ENCODE measurements around the gene GYS2. TPM values are rescaled to one million over a fixed set of nuclear protein-coding genes. Genes with fewer than 3 reads are reported as not detected.
A peak's percentile ranks its signal among the peaks of the same experiment; 100 is the strongest.

Gene GYS2
- total and polyA plus RNA-seq, 8 donors: 0.33 TPM; not detected in 7

DNA sequence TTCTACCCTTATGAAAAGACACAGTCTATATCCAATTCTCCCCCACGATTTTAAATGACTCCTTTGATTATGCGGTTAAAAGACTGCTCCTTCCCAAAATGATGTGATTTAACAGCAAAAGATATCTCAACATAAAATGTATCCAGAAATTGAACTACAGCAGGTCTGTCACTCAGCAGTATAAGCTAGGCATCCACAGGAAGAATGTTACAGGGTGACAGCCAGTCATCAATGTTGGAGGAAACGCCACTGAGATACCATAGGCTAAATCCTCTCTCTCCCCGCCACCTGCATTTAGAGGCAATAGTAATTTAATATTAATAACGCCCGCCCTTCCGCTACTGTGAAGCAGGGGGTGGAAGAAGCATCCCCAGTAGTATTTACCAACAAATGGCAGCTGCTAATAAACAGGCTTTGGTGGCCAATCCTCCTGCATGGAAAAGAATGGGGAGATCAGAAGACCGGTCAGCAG lies 103.8 kb downstream of the GYS2 start:
- Histone ChIP-seq H3K27me3 (no peaks in the 10 kb centered on the region), H3K27ac (peak overlapping the region; percentile 68 to 96 (median 87)), H3K9me3 (no peaks in the 10 kb centered on the region), H3K36me3 (peaks cover 5 to 28% (median 27%) of the 10 kb centered on the region in 4 donors), H3K4me1 (peaks cover 24 to 60% (median 43%) of the 10 kb centered on the region in 4 donors), H3K4me3 (peak overlapping the region; percentile 65 to 95 (median 92))
- DNase-seq: no peak
- WGBS, 5 donors: 8 to 11% (median 9%) methylated on average over 8 of the region's 8 CpGs
- TF ChIP-seq EP300 (IDR thresholded peaks at IDR 0.05) (no peak), POLR2A (IDR thresholded peaks at IDR 0.05) (no peak), POLR2AphosphoS5 (IDR thresholded peaks at IDR 0.05) (no peak)
- TF ChIP-seq, protein P1, sequence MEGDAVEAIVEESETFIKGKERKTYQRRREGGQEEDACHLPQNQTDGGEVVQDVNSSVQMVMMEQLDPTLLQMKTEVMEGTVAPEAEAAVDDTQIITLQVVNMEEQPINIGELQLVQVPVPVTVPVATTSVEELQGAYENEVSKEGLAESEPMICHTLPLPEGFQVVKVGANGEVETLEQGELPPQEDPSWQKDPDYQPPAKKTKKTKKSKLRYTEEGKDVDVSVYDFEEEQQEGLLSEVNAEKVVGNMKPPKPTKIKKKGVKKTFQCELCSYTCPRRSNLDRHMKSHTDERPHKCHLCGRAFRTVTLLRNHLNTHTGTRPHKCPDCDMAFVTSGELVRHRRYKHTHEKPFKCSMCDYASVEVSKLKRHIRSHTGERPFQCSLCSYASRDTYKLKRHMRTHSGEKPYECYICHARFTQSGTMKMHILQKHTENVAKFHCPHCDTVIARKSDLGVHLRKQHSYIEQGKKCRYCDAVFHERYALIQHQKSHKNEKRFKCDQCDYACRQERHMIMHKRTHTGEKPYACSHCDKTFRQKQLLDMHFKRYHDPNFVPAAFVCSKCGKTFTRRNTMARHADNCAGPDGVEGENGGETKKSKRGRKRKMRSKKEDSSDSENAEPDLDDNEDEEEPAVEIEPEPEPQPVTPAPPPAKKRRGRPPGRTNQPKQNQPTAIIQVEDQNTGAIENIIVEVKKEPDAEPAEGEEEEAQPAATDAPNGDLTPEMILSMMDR (IDR thresholded peaks at IDR 0.05): no peak
- intact Hi-C loops (cut with DNase I; ENCODE audit: low total_unique reads): no loop called here

DNA sequence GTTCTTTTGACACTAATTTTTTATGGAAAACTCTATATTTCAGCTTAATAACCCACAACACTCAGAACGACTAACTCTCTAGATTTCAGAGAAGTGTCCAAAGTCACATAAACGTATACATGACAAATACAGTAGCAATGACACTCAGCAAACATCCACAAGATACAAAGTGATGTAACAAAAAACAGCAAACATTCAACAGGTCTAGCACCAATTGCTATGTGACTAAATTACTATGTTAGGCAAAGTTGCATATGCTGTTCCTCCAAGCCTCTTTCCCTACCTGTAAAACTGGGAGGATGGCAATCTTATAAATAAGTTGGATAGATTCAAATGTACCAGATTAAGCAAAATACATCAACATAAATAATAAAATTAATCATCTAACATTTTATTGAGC lies 104.9 kb downstream of the GYS2 start:
- intact Hi-C loops (cut with DNase I; ENCODE audit: low total_unique reads): no loop called here

More for the DNA sequence above, 104.9 kb downstream of the GYS2 start:
- no peak for DNase-seq
- Histone ChIP-seq H3K9me3 (no peaks in the 10 kb centered on the region), H3K4me3 (peak overlapping the region in 1 of 4 donors; percentile 95), H3K27ac (no peak overlapping the region), H3K27me3 (no peaks in the 10 kb centered on the region), H3K4me1 (peaks cover 24 to 49% (median 38%) of the 10 kb centered on the region in 4 donors), H3K36me3 (peaks cover 9 to 37% (median 37%) of the 10 kb centered on the region in 4 donors)
- TF ChIP-seq POLR2AphosphoS5 (IDR thresholded peaks at IDR 0.05) (no peak), EP300 (IDR thresholded peaks at IDR 0.05) (no peak), POLR2A (IDR thresholded peaks at IDR 0.05) (no peak)
- TF ChIP-seq, protein P1 (IDR thresholded peaks at IDR 0.05): no peak
- WGBS, 5 donors: 73 to 82% (median 75%) methylated on average over 2 of the region's 2 CpGs

Other genes starting within 250 kb of the GYS2 start
- not detected for gene IAPP, start 231.9 kb downstream of the GYS2 start, total RNA-seq
- gene IAPP, start 231.9 kb downstream of the GYS2 start, polyA plus RNA-seq: 1 to 10 TPM in 1 of 3 donors, under 1 TPM in 1, not detected in 1; 0.15 to 1.2 TPM
- 10 to 100 TPM in 3 of 5 donors, 1 to 10 TPM in 2; 3.5 to 39.1 (median 22.2) TPM for gene PYROXD1, start 167.2 kb downstream of the GYS2 start, total RNA-seq
- gene PYROXD1, start 167.2 kb downstream of the GYS2 start, polyA plus RNA-seq: 10 to 100 TPM; 11.7 to 18.8 (median 13.4) TPM
- gene RECQL, start 103.2 kb downstream of the GYS2 start, total RNA-seq: 10 to 100 TPM in 3 of 5 donors, 1 to 10 TPM in 2; 4.3 to 56.5 (median 18.3) TPM
- gene RECQL, start 103.2 kb downstream of the GYS2 start, polyA plus RNA-seq: 10 to 100 TPM in 2 of 3 donors, 1 to 10 TPM in 1; 9.6 to 12.8 (median 12.5) TPM
- 10 to 100 TPM in 4 of 5 donors, 1 to 10 TPM in 1; 9.3 to 52.1 (median 16.8) TPM for gene GOLT1B, start 103.1 kb downstream of the GYS2 start, total RNA-seq
- gene GOLT1B, start 103.1 kb downstream of the GYS2 start, polyA plus RNA-seq: 10 to 100 TPM; 11.0 to 15.5 (median 11.4) TPM
- 1 to 10 TPM in 1 of 5 donors, not detected in 4; 1.1 TPM for gene SPX, start 78.6 kb downstream of the GYS2 start, total RNA-seq
- gene SPX, start 78.6 kb downstream of the GYS2 start, polyA plus RNA-seq: 1 to 10 TPM in 1 of 3 donors, under 1 TPM in 2; 0.28 to 1.6 (median 0.92) TPM
- 100 to 1,000 TPM in 4 of 5 donors, 10 to 100 TPM in 1; 94.5 to 445 (median 272) TPM for gene LDHB, start 53.0 kb upstream of the GYS2 start, total RNA-seq
- 100 to 1,000 TPM; 325 to 523 (median 491) TPM for gene LDHB, start 53.0 kb upstream of the GYS2 start, polyA plus RNA-seq
- gene KCNJ8, start 169.9 kb upstream of the GYS2 start, total RNA-seq: 10 to 100 TPM in 3 of 5 donors, not detected in 2; 10.6 to 19.6 (median 16.7) TPM
- 1 to 10 TPM; 5.7 to 7.2 (median 5.8) TPM for gene KCNJ8, start 169.9 kb upstream of the GYS2 start, polyA plus RNA-seq